Activated naive CD8-positive, alpha-beta T cell treated with anti-CD3 and anti-CD28 coated beads for 36 hours (primary cell): ENCODE results near the gene MRPL23. TPM values are rescaled to one million over a fixed set of nuclear protein-coding genes. Genes with fewer than 3 reads are reported as not detected.

Source experiments
- DNase-seq: peaks from one replicate; pipeline ENCODE4 v3.0.0; 2021
- H3K27ac Mint-ChIP-seq: one replicate; pipeline ENCODE4 v1.8.0; 2022; ENCODE audit warnings: mild to moderate bottlenecking, moderate library complexity, mixed read lengths
- H3K27me3 Mint-ChIP-seq: one replicate; pipeline ENCODE4 v1.8.0; 2022; ENCODE audit warnings: mild to moderate bottlenecking, mixed read lengths
- H3K36me3 Mint-ChIP-seq: one replicate; pipeline ENCODE4 v1.8.0; 2021; ENCODE audit warnings: mild to moderate bottlenecking, mixed read lengths
- H3K4me1 Mint-ChIP-seq: one replicate; pipeline ENCODE4 v1.8.0; 2021; ENCODE audit warnings: mixed read lengths
- H3K4me3 Mint-ChIP-seq: one replicate; pipeline ENCODE4 v1.8.0; 2022; ENCODE audit warnings: mild to moderate bottlenecking, moderate library complexity, mixed read lengths
- H3K9me3 Mint-ChIP-seq: one replicate; pipeline ENCODE4 v1.8.0; 2022; ENCODE audit warnings: mixed read lengths
- total RNA-seq, 2 experiments: library from RNA; stranded (reverse); gene quantifications; one replicate each; pipeline ENCODE4 v1.2.3, GENCODE V29; 2021

Gene MRPL23
- total RNA-seq, 2 experiments from 2014 or later = 148 to 151 TPM

GRCh38 chr11:2004466-2004865 lies 57.3 kb downstream of the MRPL23 start:
- no peak for DNase-seq
- Mint-ChIP-seq H3K9me3 (no peaks in the 10 kb centered on the region), H3K36me3 (no peaks in the 10 kb centered on the region), H3K27me3 (no peaks in the 10 kb centered on the region), H3K4me3 (no peak overlapping the region), H3K4me1 (no peaks in the 10 kb centered on the region), H3K27ac (no peak overlapping the region)

Other genes with a start within 250 kb of the MRPL23 start
- gene IFITM10, start 196.7 kb upstream of the MRPL23 start, total RNA-seq = not detected
- gene CTSD, start 183.4 kb upstream of the MRPL23 start, total RNA-seq = 10 to 100 TPM; 40.9 to 43.0 TPM
- not detected for gene SYT8, start 112.3 kb upstream of the MRPL23 start, total RNA-seq
- gene TNNI2, start 108.4 kb upstream of the MRPL23 start, total RNA-seq = under 1 TPM in 1 of 2 experiments, not detected in 1; 0.31 TPM
- 100 to 1,000 TPM; 147 to 148 TPM for gene LSP1, start 94.2 kb upstream of the MRPL23 start, total RNA-seq
- gene PRR33, start 55.4 kb upstream of the MRPL23 start, total RNA-seq = under 1 TPM; 0.20 to 0.31 TPM
- under 1 TPM; 0.50 to 0.54 TPM for gene TNNT3, start 27.6 kb upstream of the MRPL23 start, total RNA-seq
- not detected for gene H19, start 50.5 kb downstream of the MRPL23 start, total RNA-seq
- under 1 TPM; 0.06 to 0.08 TPM for gene IGF2, start 192.1 kb downstream of the MRPL23 start, total RNA-seq
- gene INS, start 213.9 kb downstream of the MRPL23 start, total RNA-seq = not detected
- not detected for gene TH, start 224.5 kb downstream of the MRPL23 start, total RNA-seq